Breast epithelium (tissue), 4 donors: Measurements from ENCODE around the gene CLIC3. TPM values are rescaled to one million over a fixed set of nuclear protein-coding genes. Genes with fewer than 3 reads are reported as not detected.

Experiments
- DNase-seq, 2 donors: peaks; one replicate each; pipeline ENCODE4 v3.0.0-alpha.2; 2019; ENCODE audit warnings: low spot score in 2 of 2
- H3K27ac ChIP-seq, 2 donors: fragments of 200-600 bp; sonication (generic) in 1 of 2; one replicate each; pipeline ENCODE4 v1.5.1; 2016 to 2019; ENCODE audit warnings: mild to moderate bottlenecking in 1 of 2
- H3K27me3 ChIP-seq, 2 donors: fragments of 200-600 bp; sonication (generic) in 1 of 2; one replicate each; pipeline versions ENCODE4 v1.5.1 to v1.6.0; 2017 to 2019; ENCODE audit warnings: control low read depth in 1 of 2, mild to moderate bottlenecking in 1 of 2
- H3K36me3 ChIP-seq: fragments of 200-600 bp; one replicate; pipeline ENCODE4 v1.5.1; 2019
- H3K4me1 ChIP-seq, 2 donors: fragments of 200-600 bp; sonication (generic); one replicate each; pipeline ENCODE4 v1.5.1; 2016 to 2019; ENCODE audit warnings: control low read depth in 1 of 2
- H3K4me3 ChIP-seq, 3 donors: fragments of 200-600 bp; sonication (generic); 1 replicate in 2 of 3; 2 replicates in 1 of 3; pipeline ENCODE4 v1.5.1; 2016 to 2019; ENCODE audit warnings: mild to moderate bottlenecking in 3 of 3, moderate library complexity in 2 of 3
- H3K9me3 ChIP-seq, 2 donors: fragments of 200-600 bp; sonication (generic) in 1 of 2; one replicate each; pipeline ENCODE4 v1.5.1; 2016 to 2019; ENCODE audit warnings: control low read depth in 1 of 2
- CTCF ChIP-seq, 3 donors: fragments of 450-650 bp; IDR thresholded peaks; one replicate each; pipeline ENCODE4 v1.5.1; 2016 to 2017; ENCODE audit warnings: antibody characterized with exemption in 3 of 3, mild to moderate bottlenecking in 3 of 3, moderate library complexity in 3 of 3
- POLR2A ChIP-seq: fragments of 450-650 bp; IDR thresholded peaks from one replicate; pipeline ENCODE4 v1.6.1; 2016; ENCODE audit warnings: antibody characterized with exemption, mild to moderate bottlenecking, moderate library complexity
- POLR2AphosphoS5 ChIP-seq, 3 donors: sonication (generic); formaldehyde crosslinking; IDR thresholded peaks; one replicate each; pipeline ENCODE4 v1.6.1; 2017; ENCODE audit warnings: antibody characterized with exemption in 3 of 3
- intact Hi-C: fragments of 100-400 bp; cut with DNase I; formaldehyde crosslinking; loops from one replicate; pipeline ENCODE4 v1.15.1; 2023; ENCODE audit warnings: low total_unique reads
- total RNA-seq, 3 donors: library from RNA; depleted of rRNA; stranded (reverse); fragments of >200 nt; gene quantifications; one replicate each; pipeline ENCODE4 v1.1.0, GENCODE V29; 2016

The CLIC3 gene
- total RNA-seq, 3 donors from 2014 or later: 0.32 to 3.5 TPM; not detected in 1

DNA sequence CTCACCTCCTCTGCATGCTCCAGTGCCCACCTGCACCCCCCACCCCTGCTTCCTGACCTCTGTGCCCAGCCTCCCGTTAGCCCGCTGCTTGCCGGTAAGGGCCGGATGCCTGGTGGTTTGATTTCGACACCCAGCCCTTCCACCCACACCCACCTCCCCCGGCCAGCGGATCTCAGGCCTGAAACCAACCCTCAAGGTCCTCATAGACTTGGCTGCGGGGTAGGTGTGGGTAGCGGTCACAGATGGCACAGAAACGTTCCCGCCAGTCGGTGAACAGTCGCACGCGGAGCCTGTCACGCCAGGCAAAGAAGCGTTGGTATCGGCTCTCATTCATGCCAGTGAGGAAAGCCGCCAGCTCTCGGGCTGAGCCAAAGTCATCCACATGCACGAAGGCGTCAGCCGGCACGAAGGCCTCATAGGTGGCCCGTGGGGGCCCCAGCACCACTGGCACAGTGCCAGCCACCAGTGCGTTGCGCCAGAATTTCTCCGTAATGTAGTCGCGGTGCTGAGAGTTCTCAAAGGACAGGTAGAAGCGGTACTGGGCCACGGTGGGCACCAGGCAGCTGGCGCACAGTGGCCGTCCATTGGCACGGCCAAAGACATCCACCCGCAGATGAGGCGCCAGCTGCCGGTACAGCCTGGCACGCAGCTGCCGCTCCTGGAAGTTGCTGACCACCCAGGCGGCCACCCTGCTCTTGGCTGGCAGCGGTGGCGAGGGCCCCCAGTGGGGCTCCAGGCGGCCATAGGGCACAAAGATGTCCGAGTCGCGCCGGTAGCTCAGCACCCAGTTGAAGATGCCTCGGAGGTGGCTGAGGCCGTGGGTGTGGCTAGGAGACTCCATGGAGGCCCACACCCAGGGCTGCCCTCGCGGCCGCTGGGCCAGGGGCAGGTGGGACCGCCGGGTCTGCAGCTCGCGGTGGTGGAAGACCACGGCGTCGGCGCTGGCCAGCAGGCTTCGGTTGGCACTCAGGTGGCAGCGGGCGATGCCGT is 34.5 kb upstream of the CLIC3 start:
- Histone ChIP-seq H3K36me3 (no peaks in the 10 kb centered on the region), H3K4me1 (peaks cover 21 to 31% of the 10 kb centered on the region in 2 donors), H3K9me3 (no peaks in the 10 kb centered on the region), H3K4me3 (no peak overlapping the region), H3K27me3 (no peaks in the 10 kb centered on the region), H3K27ac (no peak overlapping the region)
- TF ChIP-seq POLR2A (no peak), CTCF (IDR thresholded peaks at IDR 0.05) (no peak)
- DNase-seq: no peak
- intact Hi-C loops: no loop called here

GRCh38 chr9:137030006-137030405 is 33.6 kb upstream of the CLIC3 start:
- Histone ChIP-seq H3K27me3 (no peaks in the 10 kb centered on the region), H3K4me1 (peaks cover 20 to 35% of the 10 kb centered on the region in 2 donors), H3K36me3 (no peaks in the 10 kb centered on the region), H3K27ac (no peak overlapping the region), H3K4me3 (no peak overlapping the region), H3K9me3 (no peaks in the 10 kb centered on the region)
- DNase-seq: no peak
- no peak for TF ChIP-seq POLR2A
- no peak for TF ChIP-seq POLR2AphosphoS5 (IDR thresholded peaks at IDR 0.05)
- TF ChIP-seq CTCF (IDR thresholded peaks at IDR 0.05): no peak
- intact Hi-C loops: no loop called here

DNA sequence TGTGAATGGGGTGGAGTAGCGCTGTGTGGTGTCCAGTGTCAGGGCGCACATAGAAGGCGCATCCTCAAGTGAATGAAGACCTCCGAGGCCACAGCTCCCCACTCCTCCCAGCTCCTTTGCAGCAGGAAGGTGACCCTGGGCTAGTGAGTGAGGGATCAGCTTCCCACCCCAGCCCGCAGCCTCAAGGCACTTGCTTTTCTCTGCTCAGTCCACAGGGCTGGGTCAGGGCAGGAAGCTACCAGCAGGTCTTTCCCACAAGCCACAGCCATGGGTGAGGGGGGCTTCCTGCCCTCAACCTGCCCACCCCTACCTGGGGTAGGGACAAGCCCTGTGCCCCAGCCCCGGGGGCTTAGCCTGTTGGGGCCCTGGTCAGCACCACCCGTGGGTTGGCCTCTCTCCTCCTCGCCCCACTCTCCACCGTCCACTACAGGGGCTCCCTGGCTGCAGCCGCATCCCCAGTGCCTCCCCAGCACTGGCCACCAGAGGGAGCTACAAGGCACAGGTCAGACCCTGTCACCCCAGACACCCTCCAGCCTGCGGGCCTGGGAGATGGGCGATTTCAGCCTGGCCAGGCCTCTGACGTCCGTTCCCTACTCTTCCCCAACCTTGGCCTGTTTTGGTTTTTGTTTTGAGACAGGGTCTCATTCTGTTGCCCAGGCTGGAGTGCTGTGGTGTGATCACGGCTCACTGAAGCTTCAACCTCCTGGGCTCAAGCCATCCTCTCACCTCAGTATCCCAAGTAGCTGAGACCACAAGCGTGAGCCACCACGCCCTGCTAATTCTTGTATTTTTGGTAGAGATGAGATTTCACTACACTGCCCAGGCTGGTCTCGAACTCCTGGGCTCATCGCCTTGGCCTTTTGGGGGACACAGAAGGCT is 32.9 kb upstream of the CLIC3 start:
- intact Hi-C loops: no loop called here
- Histone ChIP-seq H3K36me3 (no peaks in the 10 kb centered on the region), H3K4me1 (peaks cover 12 to 27% of the 10 kb centered on the region in 2 donors), H3K4me3 (peak overlapping the region; percentile 49 to 88 (median 66)), H3K27me3 (no peaks in the 10 kb centered on the region), H3K27ac (no peak overlapping the region), H3K9me3 (no peaks in the 10 kb centered on the region)
- peak in 1 of 2 donors; percentile 69 for DNase-seq
- TF ChIP-seq POLR2AphosphoS5 (IDR thresholded peaks at IDR 0.05) (no peak), CTCF (IDR thresholded peaks at IDR 0.05) (peak; percentile 60 to 84 (median 76))

DNA sequence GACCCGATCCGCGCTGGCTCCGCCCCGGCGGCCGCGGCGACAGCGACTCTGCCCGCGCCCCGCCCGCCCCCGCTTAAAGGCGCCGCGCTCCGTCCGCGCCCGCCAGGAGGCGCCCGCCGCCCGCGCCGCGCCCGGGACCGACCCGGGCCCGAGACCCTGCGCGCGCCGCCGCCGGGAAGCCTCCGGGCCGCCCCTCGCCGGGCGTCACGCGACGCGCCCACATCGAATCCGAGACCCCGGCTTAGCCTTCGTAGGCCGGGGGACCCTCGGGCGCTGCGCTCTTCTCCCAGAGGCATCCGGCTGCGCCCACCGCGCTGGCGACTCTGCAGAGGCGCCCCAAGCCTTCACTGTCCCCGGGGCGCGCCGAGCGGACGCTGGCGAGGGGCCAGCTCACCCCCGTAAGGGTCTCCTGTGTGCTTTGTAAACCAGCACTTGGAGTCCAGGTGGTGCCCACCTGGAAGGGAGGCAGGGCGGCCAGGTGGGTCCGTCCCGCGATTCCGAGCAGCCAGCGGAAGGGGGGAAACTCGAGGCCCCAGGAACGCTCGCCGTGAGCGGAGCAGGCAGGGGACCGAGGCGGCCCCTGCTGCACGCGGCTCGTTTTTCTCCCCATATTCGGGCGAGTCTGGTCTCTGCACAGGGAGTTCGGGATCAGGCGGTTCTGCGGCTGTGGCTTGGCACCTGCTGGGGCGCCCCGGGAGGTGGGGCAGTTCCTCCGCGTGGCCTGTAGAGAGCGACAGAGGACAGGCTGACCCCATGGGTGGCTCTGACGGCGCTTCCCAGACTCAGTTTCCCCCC is 32.1 kb upstream of the CLIC3 start:
- TF ChIP-seq POLR2AphosphoS5 (IDR thresholded peaks at IDR 0.05): no peak
- no peak for TF ChIP-seq POLR2A
- peak; percentile 30 to 53 (median 33) for TF ChIP-seq CTCF (IDR thresholded peaks at IDR 0.05)
- no peaks in the 10 kb centered on the region for H3K27me3 ChIP-seq
- H3K9me3 ChIP-seq: no peaks in the 10 kb centered on the region
- H3K36me3 ChIP-seq: no peaks in the 10 kb centered on the region
- H3K27ac ChIP-seq: peak overlapping the region; percentile 30 to 74
- peaks cover 12 to 27% of the 10 kb centered on the region in 2 donors for H3K4me1 ChIP-seq
- DNase-seq: peak in 1 of 2 donors; percentile 73
- intact Hi-C loops: no loop called here
- peak overlapping the region; percentile 49 to 88 (median 66) for H3K4me3 ChIP-seq
